GM20000 (cell line): ENCODE measurements around the gene BOD1L1.

Experiments used
- DNase-seq: peaks from one replicate; pipeline ENCODE4 v3.0.0; 2012; ENCODE audit warnings: low spot score
- CTCF ChIP-seq: IDR thresholded peaks from 2 replicates; pipeline ENCODE4 v1.5.1; 2012; ENCODE audit warnings: mild to moderate bottlenecking, control low read depth; ENCODE audit errors: extremely low read depth, missing control alignments

BOD1L1 gene

GRCh38 chr4:13555325-13555724 lies 72.2 kb downstream of the BOD1L1 start:
- no peak for DNase-seq

GRCh38 chr4:13553081-13553480 lies 74.4 kb downstream of the BOD1L1 start:
- no peak for DNase-seq
- no peak for TF ChIP-seq CTCF

More at GRCh38 chr4:13555325-13555724, 72.2 kb downstream of the BOD1L1 start:
- no peak for TF ChIP-seq CTCF

DNA sequence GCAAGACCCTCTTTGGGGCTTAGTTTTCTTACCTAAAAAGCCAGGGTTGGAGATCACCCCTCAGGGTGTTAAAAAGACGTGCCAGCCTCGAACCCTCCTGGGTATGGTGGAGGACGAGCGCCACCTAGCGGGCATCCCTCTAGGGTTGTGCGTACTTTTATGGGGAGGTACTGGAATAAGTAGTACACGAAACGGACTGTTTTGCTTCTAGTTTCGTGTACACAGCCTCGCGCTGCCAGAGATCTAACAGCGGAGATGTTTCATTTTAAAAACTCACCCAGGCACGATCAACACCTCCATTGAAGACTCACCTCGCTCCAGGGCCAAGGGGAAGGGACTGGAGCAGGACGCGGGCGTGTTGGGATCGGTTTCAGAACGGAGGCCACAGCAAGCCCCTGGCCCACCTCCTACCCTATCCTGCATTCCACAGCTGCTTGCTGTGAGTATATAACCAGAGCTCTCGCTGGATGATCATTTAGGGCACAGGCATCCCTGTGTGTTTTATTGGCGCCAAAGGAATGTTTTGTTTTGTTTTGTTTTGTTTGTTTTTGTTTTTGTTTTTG lies 78.5 kb downstream of the BOD1L1 start:
- peak; percentile 75 for TF ChIP-seq CTCF
- DNase-seq = peak; percentile 92

- DNase-seq = peak; percentile 31
- TF ChIP-seq CTCF = no peak
Measured at GRCh38 chr4:13548059-13548983, 79.2 kb downstream of the BOD1L1 start.

DNA sequence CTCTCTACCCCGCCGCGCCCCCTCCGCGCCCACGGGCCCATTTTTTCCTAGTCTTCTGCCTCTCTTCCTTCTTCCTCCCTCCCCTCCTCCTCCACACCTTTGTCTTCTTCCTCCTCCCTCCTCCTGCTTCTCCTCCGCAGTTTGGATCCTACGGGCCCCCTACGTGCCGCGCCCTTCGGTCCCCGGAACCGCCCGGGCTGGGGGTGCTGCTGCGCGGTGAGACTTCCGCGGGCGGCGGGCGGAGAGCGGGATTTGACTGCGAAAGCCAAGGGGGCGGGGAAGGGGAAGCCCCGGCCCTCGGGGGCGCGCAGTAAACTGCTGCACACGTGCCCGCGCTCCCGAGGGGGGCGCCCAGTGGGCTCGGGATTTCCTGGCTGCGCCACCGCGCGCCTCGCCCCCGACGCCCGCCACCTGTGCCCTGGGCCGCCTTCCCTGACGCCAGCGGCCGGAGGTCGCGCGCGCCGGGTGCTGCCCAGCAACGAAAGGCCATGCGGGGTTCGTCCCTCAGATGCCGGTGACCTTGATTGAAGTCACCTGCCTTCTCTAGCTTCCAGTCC lies 80.0 kb downstream of the BOD1L1 start:
- TF ChIP-seq CTCF = no peak
- peak; percentile 74 for DNase-seq

GRCh38 chr4:13546941-13547484 lies 80.5 kb downstream of the BOD1L1 start:
- TF ChIP-seq CTCF = no peak
- DNase-seq = peak; percentile 52
